ENCODE results near the gene SUSD1.

Gene SUSD1

GRCh38 chr9:112031400-112031799 lies 143.7 kb downstream of the SUSD1 start:
- DNase-seq (ENCODE audit: low read depth): no peak
- H3K4me3 ChIP-seq (ENCODE audit: low read depth, low read length): no peak overlapping the region
- TF ChIP-seq, protein P1, sequence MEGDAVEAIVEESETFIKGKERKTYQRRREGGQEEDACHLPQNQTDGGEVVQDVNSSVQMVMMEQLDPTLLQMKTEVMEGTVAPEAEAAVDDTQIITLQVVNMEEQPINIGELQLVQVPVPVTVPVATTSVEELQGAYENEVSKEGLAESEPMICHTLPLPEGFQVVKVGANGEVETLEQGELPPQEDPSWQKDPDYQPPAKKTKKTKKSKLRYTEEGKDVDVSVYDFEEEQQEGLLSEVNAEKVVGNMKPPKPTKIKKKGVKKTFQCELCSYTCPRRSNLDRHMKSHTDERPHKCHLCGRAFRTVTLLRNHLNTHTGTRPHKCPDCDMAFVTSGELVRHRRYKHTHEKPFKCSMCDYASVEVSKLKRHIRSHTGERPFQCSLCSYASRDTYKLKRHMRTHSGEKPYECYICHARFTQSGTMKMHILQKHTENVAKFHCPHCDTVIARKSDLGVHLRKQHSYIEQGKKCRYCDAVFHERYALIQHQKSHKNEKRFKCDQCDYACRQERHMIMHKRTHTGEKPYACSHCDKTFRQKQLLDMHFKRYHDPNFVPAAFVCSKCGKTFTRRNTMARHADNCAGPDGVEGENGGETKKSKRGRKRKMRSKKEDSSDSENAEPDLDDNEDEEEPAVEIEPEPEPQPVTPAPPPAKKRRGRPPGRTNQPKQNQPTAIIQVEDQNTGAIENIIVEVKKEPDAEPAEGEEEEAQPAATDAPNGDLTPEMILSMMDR (IDR thresholded peaks at IDR 0.05; ENCODE audit: control insufficient read depth, extremely low read depth, insufficient read depth): no peak

DNA sequence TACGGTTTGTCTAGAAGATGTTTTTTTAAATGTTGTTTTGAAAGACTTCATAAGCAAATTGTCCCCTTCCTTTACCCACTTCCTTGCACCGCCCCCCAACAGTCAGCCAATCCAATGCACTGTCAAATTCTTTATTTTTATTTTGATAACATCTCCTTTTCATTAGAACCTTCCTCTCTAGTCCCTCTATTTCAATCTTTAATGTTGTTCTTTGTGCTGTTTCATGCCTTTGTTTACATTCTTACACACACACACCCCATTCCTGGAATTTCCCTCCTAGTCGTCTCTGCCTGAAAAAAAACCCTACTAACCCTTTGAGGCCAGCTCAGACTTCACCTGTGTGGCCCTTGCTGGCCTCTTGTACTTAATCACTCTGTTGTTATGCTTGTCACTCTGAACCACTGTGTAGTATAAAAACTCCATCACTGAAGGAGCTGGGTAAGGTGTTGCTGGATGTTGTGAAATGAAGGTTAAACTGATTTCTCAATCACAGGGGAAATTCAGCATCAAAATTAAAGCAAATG lies 145.1 kb downstream of the SUSD1 start:
- H3K4me3 ChIP-seq (ENCODE audit: low read depth, low read length): no peak overlapping the region
- DNase-seq (ENCODE audit: low read depth): no peak
- TF ChIP-seq, protein P1 (IDR thresholded peaks at IDR 0.05; ENCODE audit: control insufficient read depth, extremely low read depth, insufficient read depth): no peak

DNA sequence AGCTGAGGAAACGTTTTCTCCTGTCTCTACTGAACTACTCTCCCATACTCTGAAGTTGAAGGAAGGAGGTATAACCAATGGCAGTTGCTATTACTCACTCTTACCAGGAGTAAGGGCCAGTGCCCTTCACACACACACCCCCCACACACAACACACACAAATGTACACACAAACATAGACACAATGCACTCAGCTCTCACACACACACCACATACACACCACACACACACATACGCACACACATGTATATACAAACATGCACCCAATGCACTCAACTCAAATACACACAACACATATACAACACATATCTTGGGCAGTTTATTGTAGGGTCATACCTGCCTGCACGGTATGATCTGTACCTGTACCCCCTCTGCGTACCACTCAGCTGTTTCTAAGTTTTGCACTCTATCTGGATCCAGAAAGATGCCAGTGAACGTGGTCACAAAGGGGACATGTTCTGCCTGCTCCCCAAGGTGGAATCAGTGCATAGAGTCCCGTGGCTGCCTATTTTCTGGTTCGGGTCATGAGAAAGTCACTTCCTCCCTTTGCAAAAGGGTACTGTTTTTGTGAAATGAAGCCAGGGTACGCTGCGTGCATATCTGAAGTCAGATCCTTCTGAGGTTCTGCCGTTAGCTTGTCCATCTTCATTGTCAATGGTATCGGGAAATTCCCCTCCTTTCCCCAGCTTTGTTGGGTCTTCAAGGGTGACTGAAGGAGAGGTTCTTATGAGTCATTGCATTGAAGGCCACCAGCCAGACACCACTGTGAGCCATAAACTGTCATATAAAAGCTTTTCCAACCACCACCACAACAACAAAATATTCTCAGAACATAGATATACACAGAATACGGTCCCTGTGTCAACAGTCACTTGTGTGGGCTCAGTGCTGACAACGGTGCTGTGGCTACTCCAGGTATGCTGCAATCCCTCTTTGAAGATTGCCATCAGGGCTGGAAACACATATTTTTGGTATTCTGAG lies 146.6 kb downstream of the SUSD1 start:
- DNase-seq (ENCODE audit: low read depth): no peak
- H3K4me3 ChIP-seq (ENCODE audit: low read depth, low read length): no peak overlapping the region
- TF ChIP-seq, protein P1 (IDR thresholded peaks at IDR 0.05; ENCODE audit: control insufficient read depth, extremely low read depth, insufficient read depth): no peak

GRCh38 chr9:112025850-112026249 lies 149.2 kb downstream of the SUSD1 start:
- DNase-seq (ENCODE audit: low read depth): no peak
- TF ChIP-seq, protein P1 (IDR thresholded peaks at IDR 0.05; ENCODE audit: control insufficient read depth, extremely low read depth, insufficient read depth): no peak
- H3K4me3 ChIP-seq (ENCODE audit: low read depth, low read length): no peak overlapping the region

DNA sequence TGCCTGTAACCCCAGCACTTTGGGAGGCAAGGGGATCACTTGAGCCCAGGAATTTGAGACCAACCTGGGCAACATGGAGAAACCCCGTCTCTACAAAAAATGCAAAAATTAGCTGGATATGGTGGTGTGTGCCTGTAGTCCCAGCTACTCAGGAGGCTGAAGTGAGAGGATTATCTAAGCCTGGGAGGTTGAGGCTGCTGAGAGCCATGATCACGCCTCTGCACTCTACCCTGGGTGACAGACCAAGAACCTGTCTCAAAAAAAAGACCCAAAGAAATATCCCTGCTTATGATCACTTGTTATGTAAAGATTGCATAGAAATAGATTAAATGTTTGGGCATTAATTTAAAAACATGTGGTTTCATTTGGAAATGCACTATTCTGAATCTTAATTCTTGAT lies 153.4 kb downstream of the SUSD1 start:
- DNase-seq (ENCODE audit: low read depth): no peak
- H3K4me3 ChIP-seq (ENCODE audit: low read depth, low read length): no peak overlapping the region
- TF ChIP-seq, protein P1 (IDR thresholded peaks at IDR 0.05; ENCODE audit: control insufficient read depth, extremely low read depth, insufficient read depth): no peak

DNA sequence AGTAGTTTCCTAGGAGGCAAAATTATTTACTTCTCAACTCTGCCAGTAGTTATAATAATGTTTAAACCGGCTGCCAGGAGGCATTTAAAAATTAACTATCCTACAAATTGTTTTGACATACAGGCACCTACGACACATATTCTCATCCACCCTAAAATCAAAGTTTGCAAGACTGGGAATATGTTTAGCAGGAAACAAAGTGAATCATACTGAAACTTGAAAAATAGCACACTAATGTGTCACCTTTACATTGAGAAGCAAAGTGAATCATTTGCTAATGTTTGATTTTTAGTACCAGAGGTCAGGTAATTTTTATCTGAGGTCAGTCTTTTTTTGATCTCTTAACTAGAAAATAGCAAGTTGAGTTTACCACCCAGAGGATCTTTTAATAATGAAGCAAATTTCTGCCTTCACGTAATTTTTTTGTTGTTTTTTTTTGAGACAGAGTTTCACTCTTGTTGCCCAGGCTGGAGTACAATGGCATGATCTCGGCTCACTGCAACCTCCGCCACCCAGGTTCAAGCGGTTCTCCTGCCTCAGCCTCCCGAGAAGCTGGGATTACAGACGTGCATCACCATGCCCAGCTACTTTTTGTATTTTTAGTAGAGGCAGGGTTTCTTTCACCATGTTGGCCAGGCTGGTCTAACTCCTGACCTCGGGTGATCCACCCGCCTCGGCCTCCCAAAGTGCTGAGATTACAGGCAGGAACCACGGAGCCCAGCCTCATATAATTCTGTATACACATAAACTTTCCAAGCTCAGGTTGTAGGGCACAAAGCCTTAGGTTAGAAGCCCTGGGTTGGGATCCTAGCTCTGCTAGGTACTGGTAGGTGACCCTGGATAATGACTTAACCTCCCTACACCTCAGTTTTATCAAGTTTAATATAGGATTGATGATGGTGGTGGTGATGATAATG lies 154.2 kb downstream of the SUSD1 start:
- no peak for DNase-seq (ENCODE audit: low read depth)
- no peak overlapping the region for H3K4me3 ChIP-seq (ENCODE audit: low read depth, low read length)
- TF ChIP-seq, protein P1 (IDR thresholded peaks at IDR 0.05; ENCODE audit: control insufficient read depth, extremely low read depth, insufficient read depth): no peak
